HG02759 (cell line): ENCODE data around the gene DIAPH1.
"Not testable (repeated sequence)": the region's sequence is repeated elsewhere in the genome, so short reads cannot be mapped to it uniquely, and the experiment has no call there.

Source experiments
- ATAC-seq: cut with Tn5 transposase; IDR thresholded peaks from one replicate; pipeline ENCODE4 v1.9.1; 2021; ENCODE audit warnings: mild to moderate bottlenecking, moderate library complexity; ENCODE audit not compliant: unreplicated experiment

The DIAPH1 gene

GRCh38 chr5:141613344-141613743 is 5.5 kb downstream of the DIAPH1 start:
- ATAC-seq, result no peak

GRCh38 chr5:141611289-141611688 is 7.5 kb downstream of the DIAPH1 start:
- ATAC-seq, result no peak

- ATAC-seq, result not testable (repeated sequence)
These were observed 8.9 kb downstream of the DIAPH1 start for GRCh38 chr5:141609921-141610320.

- ATAC-seq, result no peak
These were observed 9.8 kb downstream of the DIAPH1 start for GRCh38 chr5:141609044-141609443.

- ATAC-seq, result no peak
These were observed 10.2 kb downstream of the DIAPH1 start for GRCh38 chr5:141608557-141608956.

- ATAC-seq, result no peak
These were observed 10.8 kb downstream of the DIAPH1 start for GRCh38 chr5:141608046-141608445.

- peak; percentile 97 for ATAC-seq
These were observed 13.1 kb downstream of the DIAPH1 start for GRCh38 chr5:141605523-141606277.

GRCh38 chr5:141603923-141604717 is 14.7 kb downstream of the DIAPH1 start:
- ATAC-seq, result no peak

GRCh38 chr5:141602606-141603005 is 16.2 kb downstream of the DIAPH1 start:
- no peak for ATAC-seq

GRCh38 chr5:141598391-141599345 is 20.1 kb downstream of the DIAPH1 start:
- peak; percentile 49 for ATAC-seq

- no peak for ATAC-seq
These were observed 21.0 kb downstream of the DIAPH1 start for GRCh38 chr5:141597814-141598213.

- no peak for ATAC-seq
These were observed 21.4 kb downstream of the DIAPH1 start for GRCh38 chr5:141597394-141597793.

- no peak for ATAC-seq
These were observed 21.9 kb downstream of the DIAPH1 start for GRCh38 chr5:141596867-141597266.

GRCh38 chr5:141590127-141590526 is 28.7 kb downstream of the DIAPH1 start:
- ATAC-seq, result no peak

GRCh38 chr5:141586246-141586645 is 32.6 kb downstream of the DIAPH1 start:
- no peak for ATAC-seq

- no peak for ATAC-seq
These were observed 33.2 kb downstream of the DIAPH1 start for GRCh38 chr5:141585594-141585993.

GRCh38 chr5:141574122-141574510 is 44.7 kb downstream of the DIAPH1 start:
- ATAC-seq, result no peak

- ATAC-seq, result no peak
These were observed 45.2 kb downstream of the DIAPH1 start for GRCh38 chr5:141573489-141574121.

- ATAC-seq, result no peak
These were observed 48.1 kb downstream of the DIAPH1 start for GRCh38 chr5:141570655-141571054.

GRCh38 chr5:141567513-141568117 is 51.2 kb downstream of the DIAPH1 start:
- no peak for ATAC-seq
